HG02938 (cell line): Measurements from ENCODE around the gene SH3GL2.

Experiments
- ATAC-seq: cut with Tn5 transposase; IDR thresholded peaks from one replicate; pipeline ENCODE4 v1.9.1; 2021; ENCODE audit warnings: mild to moderate bottlenecking, moderate library complexity; ENCODE audit not compliant: unreplicated experiment

Gene SH3GL2

DNA sequence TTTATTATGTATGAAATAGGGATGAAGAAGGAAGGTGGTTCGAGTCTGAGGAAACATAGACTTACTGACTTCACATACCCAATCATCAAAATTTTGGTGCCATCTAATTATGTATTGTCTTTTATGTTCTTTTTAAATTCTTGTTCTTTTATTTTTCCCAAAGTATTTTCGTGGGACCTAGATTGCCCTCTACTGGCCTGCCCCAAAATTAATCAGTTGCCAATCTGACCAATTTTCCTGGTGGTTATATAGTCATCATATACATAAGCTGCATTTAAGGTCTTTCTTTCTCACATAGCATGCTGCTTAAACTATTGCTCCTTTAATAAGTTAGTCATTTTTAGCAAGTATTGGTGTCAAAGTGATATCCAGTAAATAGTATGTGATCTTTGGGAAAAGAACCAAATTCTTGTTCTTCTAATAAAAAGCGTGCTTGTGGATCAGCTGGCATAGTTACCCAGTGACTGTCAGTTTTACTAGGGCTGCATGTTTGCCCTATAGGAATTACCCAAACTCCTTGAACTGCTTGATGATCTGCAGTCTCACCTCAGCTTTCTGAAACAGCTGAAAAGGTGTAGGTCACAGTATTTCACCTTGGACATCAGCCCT is 223.5 kb downstream of the SH3GL2 start:
- no peak for ATAC-seq

DNA sequence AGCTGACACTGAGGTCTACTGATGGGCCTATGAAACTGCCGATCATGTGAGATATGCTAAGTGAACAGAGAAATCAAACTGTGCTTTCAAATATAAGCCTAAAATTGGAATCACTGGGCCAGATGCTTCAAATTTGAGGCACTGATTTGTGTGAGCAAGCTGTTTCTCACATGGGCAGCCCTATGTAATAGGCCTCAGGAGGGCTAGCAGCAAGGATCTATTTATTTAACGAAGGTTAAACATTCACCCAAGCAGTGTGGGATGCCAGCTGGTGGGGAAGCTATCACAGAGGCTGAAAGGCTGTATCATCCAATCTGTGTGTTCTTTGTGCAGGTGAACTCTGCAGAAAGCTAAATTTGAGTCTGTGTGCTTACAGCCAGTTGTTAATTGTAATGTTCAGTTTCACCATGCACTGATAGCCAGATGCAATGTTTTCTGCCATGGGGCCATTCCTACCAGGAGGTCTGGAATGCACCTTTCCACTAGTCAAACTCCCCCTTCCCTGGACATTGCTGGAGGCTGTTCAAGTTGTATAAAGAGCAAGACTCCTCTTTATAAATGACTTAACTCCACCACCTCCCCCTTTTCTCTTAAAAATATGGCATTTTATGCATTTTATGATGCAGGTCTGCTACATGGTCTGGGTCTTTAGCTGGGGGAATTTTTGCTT is 228.9 kb downstream of the SH3GL2 start:
- ATAC-seq = no peak

DNA sequence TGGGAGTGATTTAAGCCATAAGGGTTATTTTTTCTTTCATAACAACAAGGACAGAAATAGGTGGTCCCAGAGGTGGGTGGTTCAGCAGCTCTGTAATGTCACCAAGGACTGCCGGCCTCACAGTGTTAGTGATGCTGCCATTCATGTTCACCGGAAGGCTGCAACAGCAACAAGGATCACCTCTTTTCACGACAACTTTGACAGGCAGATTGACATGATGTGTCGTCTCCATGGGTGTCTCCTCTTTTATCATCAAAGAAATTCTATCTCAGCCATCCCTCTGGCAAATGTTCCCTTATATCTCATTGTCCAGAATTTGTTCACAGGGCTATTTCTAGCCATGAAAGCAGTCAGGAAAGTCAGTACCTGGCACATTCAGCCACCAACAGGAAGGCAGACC is 231.5 kb downstream of the SH3GL2 start:
- ATAC-seq = no peak

DNA sequence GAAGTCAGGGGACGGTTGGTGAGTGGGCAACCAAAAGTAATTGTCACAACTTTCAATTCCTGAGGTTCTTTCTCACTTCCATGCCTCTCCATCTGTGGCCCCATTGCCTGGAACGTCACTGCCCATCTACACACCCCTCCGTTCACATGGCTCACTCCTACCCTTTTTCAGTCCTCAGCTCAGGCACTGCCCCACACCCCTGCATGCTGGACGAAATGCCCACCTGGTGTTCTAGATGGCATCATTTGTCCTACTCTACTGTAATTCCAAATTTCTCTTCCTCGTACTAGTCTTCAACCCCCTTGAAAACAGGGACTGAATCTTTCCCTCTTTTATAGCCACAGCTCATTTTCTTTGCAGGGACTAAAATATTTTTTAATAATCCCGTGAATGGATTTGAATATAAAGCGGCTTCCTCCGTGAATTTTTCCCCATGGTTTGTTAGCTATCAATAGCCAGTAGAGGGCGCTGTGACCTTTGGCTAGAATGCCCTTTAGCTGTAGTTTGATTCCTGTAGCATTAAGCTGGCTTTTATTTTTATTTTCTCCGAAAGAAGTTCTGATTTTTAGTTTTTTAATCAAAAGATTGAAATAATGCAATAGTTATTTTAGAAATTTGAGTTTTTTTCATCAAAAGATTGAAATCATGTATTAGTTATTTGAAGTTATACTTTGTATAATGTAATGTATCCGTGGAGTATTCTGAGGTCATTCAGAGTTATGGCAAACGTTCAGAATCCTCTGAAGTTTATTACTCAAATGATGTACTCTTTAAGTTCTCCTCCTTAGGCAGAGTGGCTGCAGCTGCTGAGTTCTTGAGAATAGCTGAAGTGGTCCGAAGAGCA is 232.1 kb downstream of the SH3GL2 start:
- ATAC-seq = peak; percentile 49

DNA sequence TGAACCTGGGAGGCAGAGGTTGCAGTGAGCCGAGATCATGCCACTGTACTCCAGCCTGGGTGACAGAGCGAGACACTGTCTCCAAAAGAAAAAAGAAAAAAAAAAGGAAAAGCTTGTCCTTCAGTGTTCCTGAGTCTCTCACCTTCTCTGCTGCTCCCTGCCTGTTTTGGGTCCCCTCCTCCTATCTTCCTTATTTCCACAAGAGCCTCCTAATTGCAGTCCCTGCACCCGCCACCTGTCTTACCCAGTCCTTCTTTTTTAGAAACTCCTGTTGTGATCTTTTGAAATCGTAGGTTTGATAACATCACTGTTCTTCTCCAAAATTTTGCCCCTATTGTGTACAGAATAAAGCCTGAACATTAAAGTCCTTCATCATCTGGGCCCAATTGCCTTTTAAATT is 234.9 kb downstream of the SH3GL2 start:
- no peak for ATAC-seq

DNA sequence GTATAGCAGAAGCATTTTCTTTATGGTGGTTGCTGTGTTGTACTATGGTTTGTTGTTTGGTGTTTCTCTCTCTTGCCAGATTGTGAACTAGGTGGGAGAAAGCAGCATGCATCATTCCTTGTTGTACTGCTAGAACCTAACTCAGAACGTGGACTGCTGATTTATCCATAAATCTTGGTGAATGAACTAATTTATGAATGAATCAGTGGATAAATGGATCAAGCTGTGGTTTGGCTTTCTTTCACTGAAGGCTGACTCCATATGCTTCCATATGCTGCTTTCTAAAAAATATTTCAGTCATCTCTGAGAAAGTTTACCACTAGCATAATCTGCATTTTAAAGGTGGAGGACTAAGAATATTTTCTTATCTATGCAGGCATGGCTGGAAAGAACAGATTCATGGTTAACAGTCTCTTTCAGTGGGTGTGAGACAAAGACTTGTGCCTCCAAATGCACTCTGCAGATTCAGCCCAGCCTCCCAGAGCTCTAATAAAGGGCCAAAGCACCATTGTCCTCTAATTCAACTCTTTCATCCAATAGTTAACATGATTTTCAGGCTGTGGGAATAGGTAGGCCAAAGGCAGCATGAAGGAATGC is 237.7 kb downstream of the SH3GL2 start:
- no peak for ATAC-seq

DNA sequence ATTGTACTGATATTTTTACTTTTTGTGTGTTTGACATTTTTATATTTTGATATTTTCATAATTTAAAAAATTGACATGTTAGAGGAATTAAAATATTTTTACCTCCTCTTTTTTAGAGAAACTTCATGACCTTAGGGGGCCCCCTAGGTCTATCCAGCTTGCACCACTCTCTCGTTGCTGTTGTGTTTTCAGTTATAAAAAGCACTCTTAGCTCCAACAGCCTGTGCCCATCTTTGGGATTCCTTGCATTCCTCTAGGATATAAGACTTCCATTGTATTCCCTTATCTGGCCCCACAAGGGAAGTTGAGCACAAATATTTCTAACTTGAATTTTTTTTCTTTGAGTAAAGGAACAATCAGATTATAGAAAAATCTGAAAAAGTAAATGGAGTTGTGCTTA is 245.3 kb downstream of the SH3GL2 start:
- ATAC-seq = no peak

DNA sequence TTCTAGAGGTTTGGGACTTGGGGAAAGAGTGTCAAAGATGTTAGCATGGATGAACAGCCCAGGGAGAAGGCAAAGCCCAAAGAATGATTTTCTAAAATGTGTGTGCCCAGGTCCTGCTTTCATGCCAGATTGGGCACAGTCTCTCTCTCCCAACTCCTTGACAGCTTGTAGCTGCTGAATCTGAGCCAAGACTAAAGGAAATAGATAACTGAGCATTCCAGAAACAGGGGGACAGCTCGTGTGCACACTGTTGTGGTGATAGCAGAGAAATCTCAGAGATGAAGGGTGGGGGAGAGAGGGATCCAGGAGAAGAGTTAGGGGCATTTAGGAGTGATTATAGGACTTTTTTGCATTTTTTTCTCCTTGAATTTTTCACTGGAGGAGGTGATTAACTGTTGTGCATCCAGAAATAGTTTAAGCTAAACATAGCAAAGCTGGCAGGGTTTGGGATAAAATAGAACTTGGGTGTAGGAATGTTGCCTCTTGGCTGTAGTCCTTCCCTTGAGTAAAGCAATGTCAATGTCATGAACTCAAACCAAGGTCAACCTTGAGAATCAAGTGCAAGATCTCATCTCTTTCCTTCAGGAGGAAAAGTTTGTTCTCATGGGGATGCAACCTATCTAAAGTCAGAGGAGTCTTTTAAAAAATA is 245.9 kb downstream of the SH3GL2 start:
- no peak for ATAC-seq

DNA sequence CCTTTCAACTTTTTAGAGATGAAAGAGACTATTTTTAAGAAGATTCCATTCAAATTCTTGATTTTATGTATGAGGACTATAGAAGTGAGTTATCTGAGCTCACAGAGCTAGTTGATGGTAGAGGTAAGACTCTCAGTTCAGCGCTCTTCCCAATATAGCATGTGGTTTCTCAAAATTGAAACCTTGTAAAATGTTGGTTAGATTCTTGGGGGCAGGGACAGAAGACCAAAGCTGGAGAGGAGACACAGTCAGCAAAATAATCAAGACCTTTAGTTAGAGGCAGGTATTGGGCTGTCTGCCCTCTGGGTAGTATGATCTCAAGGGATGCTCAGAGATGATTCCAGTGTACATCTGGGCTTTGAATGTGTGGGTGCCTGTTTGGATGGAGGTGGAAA is 246.4 kb downstream of the SH3GL2 start:
- no peak for ATAC-seq

DNA sequence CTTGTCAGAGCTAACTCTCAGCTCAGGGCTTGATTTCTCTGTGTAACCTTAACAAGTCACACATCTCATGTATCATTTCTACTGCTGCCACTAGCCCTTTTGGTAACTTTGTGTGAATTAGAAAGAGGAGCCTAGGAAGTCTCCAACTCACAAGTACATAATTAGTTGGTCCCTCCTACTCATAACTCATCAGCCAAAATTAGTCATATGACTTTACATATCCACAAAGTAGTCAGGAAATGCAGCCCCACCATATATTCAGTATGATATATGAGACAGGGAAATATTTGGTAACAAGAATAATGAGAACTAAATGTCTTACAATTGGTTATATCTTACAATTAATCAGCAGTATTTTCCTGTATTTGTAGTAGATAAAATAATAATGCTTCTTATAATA is 250.2 kb downstream of the SH3GL2 start:
- ATAC-seq = no peak

DNA sequence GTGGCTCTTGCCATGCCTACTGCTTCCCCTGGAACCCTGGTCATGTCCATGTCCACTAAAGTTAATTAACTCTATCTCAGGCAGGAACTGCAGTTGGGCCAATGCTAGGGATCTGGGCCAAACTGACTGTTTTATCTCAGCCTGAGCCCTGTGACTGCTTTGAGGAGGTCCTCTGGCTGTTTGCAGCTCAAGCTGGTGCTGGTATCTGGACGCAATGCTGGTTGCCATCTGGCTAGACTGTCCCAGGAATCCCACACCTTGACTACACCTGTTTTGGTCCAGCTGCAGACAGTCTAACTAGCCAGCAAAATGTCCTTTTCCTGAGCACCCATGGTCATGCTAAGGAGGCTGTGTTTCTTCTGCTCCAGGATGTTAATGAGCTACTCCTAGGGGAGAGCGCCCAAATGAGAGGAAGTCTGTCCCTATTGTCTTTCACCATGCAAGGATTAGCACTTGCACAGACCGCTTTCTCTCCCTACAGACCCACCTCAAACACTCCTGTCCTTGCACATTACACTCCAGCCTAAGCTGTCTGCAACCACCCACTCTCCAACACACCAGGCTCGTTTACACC is 251.0 kb downstream of the SH3GL2 start:
- no peak for ATAC-seq

DNA sequence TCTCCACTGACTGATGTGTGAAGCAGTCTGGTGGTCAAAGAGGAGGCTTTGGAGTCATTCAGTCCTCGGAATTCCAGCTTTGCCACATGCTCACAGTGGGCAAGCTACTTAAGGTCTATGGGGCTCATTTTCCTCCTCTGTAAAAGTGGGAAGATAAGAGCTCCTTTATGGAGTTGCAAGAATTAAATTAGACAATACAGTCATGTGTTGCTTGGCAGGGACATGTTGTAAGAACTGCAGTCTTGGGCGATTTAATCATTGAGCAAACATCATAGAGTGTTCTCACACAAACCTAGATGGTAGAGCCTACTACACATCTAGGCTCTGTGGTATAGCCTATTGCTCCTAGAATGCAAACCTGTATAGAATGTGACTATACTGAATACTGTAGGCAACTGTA is 253.9 kb downstream of the SH3GL2 start:
- ATAC-seq = no peak

DNA sequence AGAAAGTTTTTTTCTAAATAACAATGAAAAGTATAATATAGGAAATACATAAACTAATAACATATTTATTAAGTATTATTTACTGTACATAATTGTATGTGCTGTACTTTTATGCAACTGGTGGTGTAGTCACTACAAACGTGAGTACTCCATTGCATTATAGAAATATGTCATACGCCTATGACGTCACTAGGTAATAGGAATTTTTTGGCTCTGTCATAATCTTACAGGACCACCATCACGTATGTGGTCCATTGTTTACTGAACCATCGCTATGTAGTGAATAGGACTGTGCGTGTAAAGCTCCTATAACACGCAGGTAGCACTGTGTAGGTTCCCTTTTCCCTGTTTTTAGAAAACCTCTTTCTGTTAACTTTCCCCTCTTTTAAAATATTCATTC is 255.0 kb downstream of the SH3GL2 start:
- no peak for ATAC-seq

DNA sequence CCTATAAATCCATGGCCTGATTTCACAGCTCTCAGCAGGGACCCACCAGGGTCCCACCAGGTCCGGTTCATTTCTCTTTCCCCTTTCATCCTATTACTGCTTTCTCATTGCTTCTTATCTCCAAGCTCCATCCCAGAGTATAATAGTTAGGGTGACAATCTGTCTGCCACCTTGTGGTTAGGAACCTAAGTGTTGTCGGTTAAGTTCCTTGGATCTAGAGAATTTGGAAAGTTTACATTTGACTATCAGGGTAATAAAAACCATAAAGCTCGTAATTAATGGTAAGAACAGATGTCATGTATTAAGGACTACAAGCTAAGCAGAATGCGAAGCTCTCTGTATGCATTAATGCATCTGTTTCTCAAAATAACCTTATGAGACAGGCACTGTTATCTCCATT is 259.1 kb downstream of the SH3GL2 start:
- ATAC-seq = no peak

DNA sequence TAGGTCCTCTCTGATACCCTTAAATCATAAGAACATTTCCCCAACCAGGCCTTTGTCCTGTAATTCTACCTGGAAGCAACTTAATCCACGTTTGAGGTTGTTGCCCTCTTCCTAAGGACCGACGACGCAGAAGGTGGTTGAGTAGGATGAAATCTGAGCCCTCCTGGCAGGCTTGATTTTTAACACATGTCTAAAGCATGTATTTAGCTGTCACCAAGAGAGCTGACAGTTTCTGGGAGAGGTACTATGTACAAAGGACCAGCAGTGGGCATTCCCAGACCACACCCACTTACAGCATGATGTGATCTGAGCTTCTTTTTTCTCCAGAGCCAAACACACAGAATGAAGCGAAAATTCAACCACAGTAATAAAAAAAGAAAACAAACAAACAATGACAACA is 260.9 kb downstream of the SH3GL2 start:
- no peak for ATAC-seq

DNA sequence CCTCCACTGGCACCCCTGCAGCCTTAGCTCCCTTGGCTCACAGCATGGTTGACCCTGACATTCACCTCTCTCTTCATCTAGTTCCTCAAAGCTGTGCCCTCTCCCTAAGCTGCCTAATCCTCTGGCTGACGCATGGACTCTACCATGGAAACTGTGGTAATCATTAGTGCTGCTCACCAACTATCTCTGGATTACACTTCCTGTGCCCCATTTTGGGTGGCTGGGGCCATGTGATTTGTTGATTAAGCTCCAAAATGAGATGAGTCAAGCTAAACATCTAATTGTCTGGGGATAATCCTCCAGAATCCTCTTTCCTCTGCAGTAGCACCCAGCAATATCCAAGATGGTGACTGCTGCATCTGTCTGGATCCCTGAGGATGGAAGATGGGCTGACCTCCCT is 264.4 kb downstream of the SH3GL2 start:
- ATAC-seq = no peak
